GM12801 (cell line): Measurements from ENCODE around the gene PRIMA1.

Experiments used
- CTCF ChIP-seq: IDR thresholded peaks from one replicate; pipeline ENCODE4 v1.5.1; 2011; ENCODE audit warnings: control low read depth; ENCODE audit not compliant: insufficient read length; ENCODE audit errors: extremely low read depth

The PRIMA1 gene, protein sequence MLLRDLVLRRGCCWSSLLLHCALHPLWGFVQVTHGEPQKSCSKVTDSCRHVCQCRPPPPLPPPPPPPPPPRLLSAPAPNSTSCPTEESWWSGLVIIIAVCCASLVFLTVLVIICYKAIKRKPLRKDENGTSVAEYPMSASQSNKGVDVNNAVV

DNA sequence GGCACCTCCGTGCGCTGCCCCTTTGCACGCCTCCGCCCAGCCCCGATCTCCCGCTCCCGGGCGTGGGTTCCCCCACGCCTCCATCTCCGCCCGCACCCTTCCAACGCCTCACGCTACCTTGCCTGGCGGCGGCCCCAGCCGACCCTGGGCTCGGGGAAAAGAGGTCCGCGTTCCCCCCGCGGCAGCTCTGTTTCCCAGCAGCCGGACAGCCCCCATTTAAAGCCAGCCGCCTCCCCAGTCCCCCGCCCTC, at the start of gene PRIMA1:
Gene PRIMA1, minus strand, starts transcription at position 193 of the 250 bp plus-strand sequence. CDS start 767 bp downstream, outside the sequence.
- TF ChIP-seq CTCF, result no peak

GRCh38 chr14:93834699-93835371, 46.5 kb upstream of the PRIMA1 start:
- TF ChIP-seq CTCF, result no peak

DNA sequence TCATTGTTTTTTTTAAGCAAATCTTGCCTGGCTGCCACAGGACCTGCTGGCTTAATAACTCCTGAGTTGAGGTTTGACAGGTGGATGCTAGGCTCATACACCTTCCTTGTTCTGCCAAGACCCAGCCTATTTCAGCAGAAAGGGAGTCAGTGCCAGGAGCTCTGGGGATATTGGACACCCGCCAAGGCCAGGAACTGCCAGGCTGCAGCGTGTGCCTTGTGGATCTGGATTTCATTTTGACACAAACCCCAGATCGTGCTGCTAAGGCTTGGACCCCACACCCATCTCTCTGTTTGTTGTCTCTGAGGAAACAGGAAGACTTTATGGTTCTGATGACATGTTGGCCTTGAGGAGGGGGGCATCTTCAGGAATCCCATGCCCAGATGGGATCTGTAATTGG, 44.4 kb upstream of the PRIMA1 start:
- TF ChIP-seq CTCF, result no peak

DNA sequence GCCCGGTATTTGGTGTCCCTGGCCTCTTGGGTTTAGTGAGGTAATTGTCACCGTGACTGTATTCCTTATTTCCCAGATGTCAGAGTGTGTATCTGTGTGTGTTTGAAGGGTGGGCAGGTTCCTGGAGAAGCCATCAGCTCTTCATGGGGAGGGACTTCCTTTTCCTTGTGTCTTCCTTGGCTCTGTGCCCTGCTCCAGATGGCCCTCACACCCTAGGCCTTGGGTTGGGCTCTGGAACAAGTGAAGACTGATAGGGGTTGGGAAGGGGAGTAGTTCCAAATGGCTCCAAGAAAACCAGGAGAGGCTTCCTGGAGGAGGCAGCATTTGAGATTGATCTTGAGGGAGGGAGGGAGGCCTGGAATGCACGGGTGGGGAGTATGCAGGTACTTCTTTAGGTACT, 43.8 kb upstream of the PRIMA1 start:
- TF ChIP-seq CTCF, result no peak

- no peak for TF ChIP-seq CTCF
Observed at GRCh38 chr14:93830753-93831461, 42.6 kb upstream of the PRIMA1 start.

GRCh38 chr14:93829839-93830481, 41.7 kb upstream of the PRIMA1 start:
- no peak for TF ChIP-seq CTCF

DNA sequence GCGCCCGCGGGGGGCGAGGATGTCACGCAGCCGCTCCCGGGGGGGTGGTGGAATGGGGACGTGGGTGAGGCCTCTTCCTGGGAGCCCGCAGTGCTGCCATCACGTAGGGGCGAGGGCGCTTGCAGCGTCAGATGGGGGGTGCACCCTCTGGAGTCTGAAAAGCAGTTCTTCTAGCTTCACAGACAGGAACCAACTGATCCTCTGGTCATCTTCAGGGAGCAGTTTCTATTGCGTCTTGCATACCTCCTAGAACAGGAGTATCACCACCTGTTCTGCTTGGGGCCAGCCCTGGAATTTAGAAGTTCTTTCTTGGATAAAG, 36.9 kb upstream of the PRIMA1 start:
- TF ChIP-seq CTCF, result no peak
